ENCODE data around the gene PARD3. TPM values are rescaled to one million over a fixed set of nuclear protein-coding genes. Genes with fewer than 3 reads are reported as not detected.
"Not testable (repeated sequence)": the region's sequence is repeated elsewhere in the genome, so short reads cannot be mapped to it uniquely, and the experiment has no call there.

Gene PARD3
- total and polyA plus RNA-seq, 5 donors = 10.5 to 40.3 (median 27.8) TPM

DNA sequence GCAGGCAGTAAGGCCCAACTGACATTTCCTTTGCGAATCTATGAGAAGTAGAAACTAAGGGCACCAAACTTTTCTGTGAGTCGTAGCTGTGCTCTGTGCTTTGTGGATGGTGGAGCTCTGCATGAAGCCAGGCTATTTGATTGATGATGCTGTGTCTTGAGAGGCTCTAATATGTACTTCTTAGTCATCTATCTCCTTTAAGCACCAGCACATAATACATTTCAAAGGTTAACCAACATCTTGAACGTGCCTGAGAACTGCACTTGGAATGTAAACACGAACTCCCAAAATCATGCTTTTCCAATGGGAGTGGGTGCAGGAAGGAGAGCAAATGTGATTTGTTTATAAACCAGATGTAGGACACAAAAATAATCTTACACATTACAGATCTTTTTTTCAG is 411.6 kb downstream of the PARD3 start:
- H3K4me3 ChIP-seq (ENCODE audit: low read length) = no peak overlapping the region
- WGBS = 87% methylated on average over 4 of the region's 4 CpGs
- H3K27ac ChIP-seq (ENCODE audit: low read length) = no peak overlapping the region
- H3K4me1 ChIP-seq (ENCODE audit: control insufficient read depth, insufficient read depth, low read length) = peaks cover 3% of the 10 kb centered on the region
- no peaks in the 10 kb centered on the region for H3K27me3 ChIP-seq (ENCODE audit: control insufficient read depth, insufficient read depth)
- no peak for DNase-seq
- intact Hi-C loops (cut with DNase I) = no loop called here
- no peaks in the 10 kb centered on the region for H3K9me3 ChIP-seq (ENCODE audit: control insufficient read depth, low read length)
- no peak for ATAC-seq

DNA sequence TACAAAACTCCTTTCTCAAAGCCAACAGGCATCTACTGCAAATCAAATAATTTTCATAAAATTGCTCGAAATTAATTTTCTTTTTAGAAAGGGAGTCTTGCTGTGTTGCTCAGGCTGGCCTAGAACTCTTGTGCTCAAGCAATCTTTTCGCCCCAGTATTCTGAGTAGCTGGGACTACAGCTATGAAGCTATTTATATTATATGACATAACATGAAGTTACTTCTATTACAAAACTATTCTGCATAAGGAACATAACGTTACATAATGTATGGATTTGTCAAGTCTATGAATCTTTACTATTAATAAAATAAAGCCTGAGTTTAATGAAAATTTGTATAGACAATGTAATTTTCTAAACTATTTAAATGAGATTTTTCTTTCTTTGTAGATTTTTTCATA is 415.0 kb downstream of the PARD3 start:
- 95% methylated on average over 3 of the region's 3 CpGs for WGBS
- intact Hi-C loops (cut with DNase I) = no loop called here
- Histone ChIP-seq H3K27ac (ENCODE audit: low read length) (no peak overlapping the region), H3K4me3 (ENCODE audit: low read length) (no peak overlapping the region), H3K9me3 (ENCODE audit: control insufficient read depth, low read length) (no peaks in the 10 kb centered on the region), H3K27me3 (ENCODE audit: control insufficient read depth, insufficient read depth) (no peaks in the 10 kb centered on the region), H3K4me1 (ENCODE audit: control insufficient read depth, insufficient read depth, low read length) (no peaks in the 10 kb centered on the region)
- ATAC-seq = no peak
- no peak for DNase-seq

DNA sequence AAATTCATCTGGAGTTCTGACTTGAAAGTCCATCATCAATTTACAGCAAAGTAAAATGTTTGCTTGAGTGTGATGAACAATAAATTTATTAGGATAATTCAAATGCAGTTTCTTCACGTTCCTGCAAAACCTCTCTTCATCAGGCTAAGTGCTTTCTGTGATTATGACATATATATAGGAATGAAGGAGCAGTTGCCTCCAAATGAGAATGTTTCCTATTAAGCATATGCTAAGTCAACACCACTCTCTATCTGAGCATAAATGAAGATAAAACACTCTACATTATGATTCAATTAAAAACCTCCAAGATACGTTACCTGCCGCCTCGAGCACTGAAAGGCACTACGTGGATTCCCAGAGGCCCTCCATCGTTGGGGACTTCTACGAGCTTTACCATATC is 416.1 kb downstream of the PARD3 start:
- H3K27ac ChIP-seq (ENCODE audit: low read length) = no peak overlapping the region
- no peaks in the 10 kb centered on the region for H3K27me3 ChIP-seq (ENCODE audit: control insufficient read depth, insufficient read depth)
- ATAC-seq (no peak), DNase-seq (no peak)
- intact Hi-C loops (cut with DNase I) = no loop called here
- H3K4me3 ChIP-seq (ENCODE audit: low read length) = no peak overlapping the region
- H3K9me3 ChIP-seq (ENCODE audit: control insufficient read depth, low read length) = no peaks in the 10 kb centered on the region
- WGBS = 76% methylated on average over 7 of the region's 7 CpGs
- H3K4me1 ChIP-seq (ENCODE audit: control insufficient read depth, insufficient read depth, low read length) = no peaks in the 10 kb centered on the region

DNA sequence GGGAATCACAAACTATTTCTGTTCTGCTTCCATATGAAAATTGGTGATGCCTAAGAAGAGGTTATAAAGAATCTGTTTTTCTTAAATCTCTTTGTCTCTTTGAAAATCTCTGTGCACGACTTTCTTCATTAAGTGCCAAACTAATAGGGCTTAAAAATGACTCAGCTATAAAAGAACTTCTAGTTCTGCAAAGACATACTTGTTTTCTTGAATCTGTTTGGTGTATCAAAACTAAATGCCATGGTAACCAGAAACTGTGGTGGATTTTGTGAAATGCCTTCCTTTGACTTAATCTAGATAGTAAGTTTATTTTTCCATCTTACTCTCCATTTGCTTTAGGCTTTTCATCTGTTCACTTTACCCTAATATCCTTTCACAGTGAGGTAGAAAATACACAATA is 417.8 kb downstream of the PARD3 start:
- 44% methylated on average over 1 of the region's 1 CpG for WGBS

DNA sequence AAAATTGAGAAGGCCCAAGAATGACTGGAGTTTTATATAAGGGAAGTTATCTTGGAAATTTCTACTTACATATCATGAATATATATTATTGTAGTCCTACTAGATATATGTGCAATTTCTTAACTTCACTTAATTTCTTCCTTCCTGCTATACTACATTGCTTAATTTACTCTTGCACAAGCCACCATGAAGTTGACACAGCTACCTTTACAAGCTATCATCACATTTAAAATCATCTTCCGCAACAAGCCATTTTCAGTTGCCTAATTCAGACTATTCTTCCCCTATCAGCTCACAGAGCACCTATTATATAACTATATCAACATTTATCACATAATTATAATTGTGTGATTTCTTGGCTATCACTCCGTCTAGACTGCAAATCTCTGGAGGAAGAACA is 418.4 kb downstream of the PARD3 start:
- DNase-seq = no peak
- ATAC-seq = no peak
- Histone ChIP-seq H3K27ac (ENCODE audit: low read length) (no peak overlapping the region), H3K4me1 (ENCODE audit: control insufficient read depth, insufficient read depth, low read length) (no peaks in the 10 kb centered on the region), H3K27me3 (ENCODE audit: control insufficient read depth, insufficient read depth) (no peaks in the 10 kb centered on the region), H3K9me3 (ENCODE audit: control insufficient read depth, low read length) (no peaks in the 10 kb centered on the region), H3K4me3 (ENCODE audit: low read length) (no peak overlapping the region)
- intact Hi-C loops (cut with DNase I) = no loop called here
- WGBS = 69% methylated on average over 2 of the region's 2 CpGs

More for the DNA sequence above, 417.8 kb downstream of the PARD3 start:
- ATAC-seq (peak; percentile 33 to 47), DNase-seq (no peak)
- no peaks in the 10 kb centered on the region for H3K27me3 ChIP-seq (ENCODE audit: control insufficient read depth, insufficient read depth)
- intact Hi-C loops (cut with DNase I) = no loop called here
- no peak overlapping the region for H3K27ac ChIP-seq (ENCODE audit: low read length)
- no peaks in the 10 kb centered on the region for H3K9me3 ChIP-seq (ENCODE audit: control insufficient read depth, low read length)
- no peaks in the 10 kb centered on the region for H3K4me1 ChIP-seq (ENCODE audit: control insufficient read depth, insufficient read depth, low read length)
- H3K4me3 ChIP-seq (ENCODE audit: low read length) = no peak overlapping the region

DNA sequence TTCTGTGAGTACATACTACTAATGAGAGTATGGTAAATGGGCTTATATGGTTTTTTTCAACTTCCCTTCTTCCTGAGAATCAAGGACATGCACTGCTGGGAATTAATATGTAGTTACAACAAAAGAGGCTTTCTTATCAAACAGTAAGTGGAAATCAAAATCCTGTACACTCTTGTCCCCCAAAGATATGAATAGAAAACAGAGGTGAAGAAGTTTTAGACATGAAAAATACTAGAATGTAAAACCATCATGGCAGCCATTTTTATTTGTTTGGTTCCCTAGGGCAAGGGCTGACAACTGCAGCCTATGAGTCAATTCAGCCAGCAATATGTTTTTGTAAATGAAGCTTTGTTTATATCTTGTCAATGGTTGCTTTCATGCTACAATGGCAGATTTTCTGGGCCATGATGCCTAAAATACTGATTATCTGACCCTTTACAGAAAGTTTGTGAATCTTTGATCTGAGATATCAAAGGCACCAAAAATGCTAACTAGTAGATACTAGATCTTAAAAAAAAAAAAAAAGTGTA is 422.4 kb downstream of the PARD3 start:
- no peak overlapping the region for H3K27ac ChIP-seq (ENCODE audit: low read length)
- no peaks in the 10 kb centered on the region for H3K27me3 ChIP-seq (ENCODE audit: control insufficient read depth, insufficient read depth)
- H3K4me3 ChIP-seq (ENCODE audit: low read length) = no peak overlapping the region
- no peak for DNase-seq
- H3K4me1 ChIP-seq (ENCODE audit: control insufficient read depth, insufficient read depth, low read length) = no peaks in the 10 kb centered on the region
- H3K9me3 ChIP-seq (ENCODE audit: control insufficient read depth, low read length) = no peaks in the 10 kb centered on the region
- ATAC-seq = no peak
- intact Hi-C loops (cut with DNase I) = no loop called here

DNA sequence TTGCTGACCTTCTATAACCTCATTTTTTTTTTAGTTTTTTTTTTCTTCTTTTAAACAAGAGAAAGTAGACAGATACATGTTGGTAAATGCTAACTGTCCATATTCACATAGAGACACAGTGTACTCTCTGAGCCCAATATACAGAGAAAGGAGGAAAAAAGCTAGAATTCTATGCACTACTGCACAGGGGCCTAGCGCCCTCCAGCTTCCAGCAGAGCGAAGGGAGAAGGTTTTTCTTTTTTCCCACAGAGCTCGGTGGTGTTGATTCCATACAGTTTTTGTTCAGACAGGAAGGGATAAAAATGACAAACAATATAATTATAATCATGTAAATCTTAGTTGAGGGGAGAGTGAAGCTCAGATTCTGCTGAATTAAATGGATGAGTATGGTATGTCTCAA is 423.9 kb downstream of the PARD3 start:
- H3K9me3 ChIP-seq (ENCODE audit: control insufficient read depth, low read length); ATAC-seq; intact Hi-C loops (cut with DNase I); H3K27ac ChIP-seq (ENCODE audit: low read length); H3K4me3 ChIP-seq (ENCODE audit: low read length); H3K4me1 ChIP-seq (ENCODE audit: control insufficient read depth, insufficient read depth, low read length); H3K27me3 ChIP-seq (ENCODE audit: control insufficient read depth, insufficient read depth): not testable (repeated sequence)
- DNase-seq = peak in 1 of 3 donors; percentile 20
- WGBS = 73% methylated on average over 3 of the region's 3 CpGs

DNA sequence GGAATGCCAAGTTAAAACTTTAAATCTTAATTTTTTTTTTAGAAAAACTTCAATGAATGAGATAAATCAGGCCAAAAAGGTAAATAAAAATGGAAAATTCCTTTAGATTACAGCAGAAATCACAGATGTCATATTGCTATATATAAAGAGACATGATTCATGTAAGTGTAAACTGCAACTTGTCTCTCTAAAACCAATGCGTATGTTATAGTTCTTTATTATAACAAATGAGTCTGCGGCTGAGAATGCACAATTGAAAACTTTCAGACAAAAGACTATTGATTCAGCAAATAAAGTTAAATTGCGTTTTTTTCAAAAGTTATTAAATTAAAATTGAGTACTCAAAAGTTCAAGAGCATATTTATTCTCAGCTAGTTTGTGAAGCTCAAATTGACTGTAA is 425.3 kb downstream of the PARD3 start:
- Histone ChIP-seq H3K27ac (ENCODE audit: low read length) (no peak overlapping the region), H3K27me3 (ENCODE audit: control insufficient read depth, insufficient read depth) (no peaks in the 10 kb centered on the region), H3K4me1 (ENCODE audit: control insufficient read depth, insufficient read depth, low read length) (no peaks in the 10 kb centered on the region), H3K4me3 (ENCODE audit: low read length) (no peak overlapping the region), H3K9me3 (ENCODE audit: control insufficient read depth, low read length) (no peaks in the 10 kb centered on the region)
- ATAC-seq (no peak), DNase-seq (no peak)
- 94% methylated on average over 3 of the region's 3 CpGs for WGBS
- intact Hi-C loops (cut with DNase I) = no loop called here

DNA sequence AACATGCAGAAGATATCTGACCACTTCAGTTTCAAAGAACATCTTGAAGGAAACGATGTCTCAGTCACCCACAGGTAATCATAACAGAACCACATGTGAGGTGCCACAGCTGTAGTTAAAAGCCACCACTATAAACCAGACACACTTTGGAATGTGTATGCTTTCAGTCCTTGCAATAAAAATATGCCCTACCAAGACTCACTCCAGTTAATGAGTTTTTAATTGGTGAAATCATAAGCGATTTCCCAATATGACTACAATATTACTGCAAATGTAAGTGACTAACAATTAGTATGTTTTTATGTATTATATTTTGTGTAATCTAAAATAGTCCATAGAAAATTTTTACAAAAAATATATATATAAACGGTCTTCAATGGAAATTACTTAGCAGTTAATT is 428.2 kb downstream of the PARD3 start:
- intact Hi-C loops (cut with DNase I) = no loop called here
- ATAC-seq = no peak
- H3K9me3 ChIP-seq (ENCODE audit: control insufficient read depth, low read length) = no peaks in the 10 kb centered on the region
- no peak for DNase-seq
- WGBS = 95% methylated on average over 3 of the region's 3 CpGs
- no peak overlapping the region for H3K27ac ChIP-seq (ENCODE audit: low read length)
- no peaks in the 10 kb centered on the region for H3K27me3 ChIP-seq (ENCODE audit: control insufficient read depth, insufficient read depth)
- H3K4me3 ChIP-seq (ENCODE audit: low read length) = no peak overlapping the region
- H3K4me1 ChIP-seq (ENCODE audit: control insufficient read depth, insufficient read depth, low read length) = no peaks in the 10 kb centered on the region

DNA sequence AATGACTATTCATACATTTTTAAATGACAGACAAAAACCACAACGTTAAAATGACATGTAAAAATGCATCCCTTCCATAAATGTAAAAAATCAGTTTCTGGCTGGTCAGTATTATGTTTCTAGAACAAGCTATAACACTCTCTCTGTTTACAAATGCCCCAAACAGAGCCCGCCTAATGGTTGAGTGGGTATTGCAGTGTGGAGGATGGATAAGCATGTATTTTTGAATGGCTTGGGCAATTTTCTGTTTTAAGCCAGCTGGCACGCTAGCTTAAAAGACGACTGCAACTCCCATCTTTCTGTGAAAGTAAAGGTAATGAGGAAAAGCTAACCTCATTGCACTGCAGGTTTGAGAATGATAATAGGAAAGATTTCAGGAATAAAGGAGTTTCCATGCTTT is 430.7 kb downstream of the PARD3 start:
- Histone ChIP-seq H3K27me3 (ENCODE audit: control insufficient read depth, insufficient read depth) (no peaks in the 10 kb centered on the region), H3K27ac (ENCODE audit: low read length) (no peak overlapping the region), H3K4me1 (ENCODE audit: control insufficient read depth, insufficient read depth, low read length) (no peaks in the 10 kb centered on the region), H3K9me3 (ENCODE audit: control insufficient read depth, low read length) (no peaks in the 10 kb centered on the region), H3K4me3 (ENCODE audit: low read length) (no peak overlapping the region)
- ATAC-seq (no peak), DNase-seq (no peak)
- intact Hi-C loops (cut with DNase I) = no loop called here
- WGBS = 88% methylated on average over 4 of the region's 4 CpGs

DNA sequence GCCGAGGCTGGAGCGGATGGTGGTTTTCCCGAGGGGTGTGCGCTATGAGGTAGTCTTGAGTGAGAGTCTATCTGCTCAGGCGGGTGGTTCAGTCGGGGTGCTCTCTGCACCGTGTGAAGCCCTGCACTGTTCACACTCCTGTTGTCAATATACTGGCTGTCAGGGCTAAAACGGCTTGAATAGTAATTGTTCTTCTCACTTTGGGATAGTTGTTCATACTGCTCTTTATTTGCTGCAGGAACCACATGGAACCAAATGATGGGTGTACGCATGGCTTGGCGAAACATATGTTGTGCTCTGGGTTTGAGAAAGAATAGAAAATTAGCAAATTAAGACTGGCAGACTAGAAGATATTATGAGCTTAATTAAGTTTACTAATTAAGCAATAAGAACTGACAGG is 432.5 kb downstream of the PARD3 start:
- WGBS = 97% methylated on average over 10 of the region's 10 CpGs
- no peak overlapping the region for H3K4me3 ChIP-seq (ENCODE audit: low read length)
- no peaks in the 10 kb centered on the region for H3K9me3 ChIP-seq (ENCODE audit: control insufficient read depth, low read length)
- H3K4me1 ChIP-seq (ENCODE audit: control insufficient read depth, insufficient read depth, low read length) = no peaks in the 10 kb centered on the region
- no peak overlapping the region for H3K27ac ChIP-seq (ENCODE audit: low read length)
- no peak for ATAC-seq
- intact Hi-C loops (cut with DNase I) = no loop called here
- no peaks in the 10 kb centered on the region for H3K27me3 ChIP-seq (ENCODE audit: control insufficient read depth, insufficient read depth)
- no peak for DNase-seq

DNA sequence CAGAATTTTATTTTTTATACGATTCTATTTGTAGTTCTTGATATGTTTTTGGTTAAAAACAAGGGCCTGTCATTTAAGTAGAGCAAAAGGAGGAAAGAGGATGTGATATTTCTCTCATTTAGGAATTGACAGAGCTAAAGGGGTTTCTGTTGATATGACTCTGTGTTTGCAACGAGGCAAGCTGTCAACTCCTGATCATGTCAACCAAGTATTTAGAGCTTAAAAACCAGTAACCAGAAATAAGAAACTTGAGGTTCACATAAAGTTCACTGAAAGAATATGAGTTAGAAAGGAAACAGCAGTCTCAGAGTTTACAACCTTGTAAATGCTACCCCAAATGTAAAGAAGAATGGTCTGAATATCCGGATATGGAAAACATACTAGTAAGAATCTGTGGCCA is 434.2 kb downstream of the PARD3 start:
- no peak for DNase-seq
- Histone ChIP-seq H3K4me1 (ENCODE audit: control insufficient read depth, insufficient read depth, low read length) (no peaks in the 10 kb centered on the region), H3K27ac (ENCODE audit: low read length) (no peak overlapping the region), H3K27me3 (ENCODE audit: control insufficient read depth, insufficient read depth) (no peaks in the 10 kb centered on the region), H3K4me3 (ENCODE audit: low read length) (no peak overlapping the region), H3K9me3 (ENCODE audit: control insufficient read depth, low read length) (no peaks in the 10 kb centered on the region)
- intact Hi-C loops (cut with DNase I) = no loop called here
- ATAC-seq = no peak
- WGBS = 80% methylated on average over 3 of the region's 3 CpGs
